Measurements from ENCODE around the gene TRIM14. TPM values are rescaled to one million over a fixed set of nuclear protein-coding genes. Genes with fewer than 3 reads are reported as not detected.

The TRIM14 gene
- total RNA-seq (2022; extraction: Qiagen RNA extraction) = 10.7 to 15.6 TPM (median 14.1 TPM) in 5 replicates

DNA sequence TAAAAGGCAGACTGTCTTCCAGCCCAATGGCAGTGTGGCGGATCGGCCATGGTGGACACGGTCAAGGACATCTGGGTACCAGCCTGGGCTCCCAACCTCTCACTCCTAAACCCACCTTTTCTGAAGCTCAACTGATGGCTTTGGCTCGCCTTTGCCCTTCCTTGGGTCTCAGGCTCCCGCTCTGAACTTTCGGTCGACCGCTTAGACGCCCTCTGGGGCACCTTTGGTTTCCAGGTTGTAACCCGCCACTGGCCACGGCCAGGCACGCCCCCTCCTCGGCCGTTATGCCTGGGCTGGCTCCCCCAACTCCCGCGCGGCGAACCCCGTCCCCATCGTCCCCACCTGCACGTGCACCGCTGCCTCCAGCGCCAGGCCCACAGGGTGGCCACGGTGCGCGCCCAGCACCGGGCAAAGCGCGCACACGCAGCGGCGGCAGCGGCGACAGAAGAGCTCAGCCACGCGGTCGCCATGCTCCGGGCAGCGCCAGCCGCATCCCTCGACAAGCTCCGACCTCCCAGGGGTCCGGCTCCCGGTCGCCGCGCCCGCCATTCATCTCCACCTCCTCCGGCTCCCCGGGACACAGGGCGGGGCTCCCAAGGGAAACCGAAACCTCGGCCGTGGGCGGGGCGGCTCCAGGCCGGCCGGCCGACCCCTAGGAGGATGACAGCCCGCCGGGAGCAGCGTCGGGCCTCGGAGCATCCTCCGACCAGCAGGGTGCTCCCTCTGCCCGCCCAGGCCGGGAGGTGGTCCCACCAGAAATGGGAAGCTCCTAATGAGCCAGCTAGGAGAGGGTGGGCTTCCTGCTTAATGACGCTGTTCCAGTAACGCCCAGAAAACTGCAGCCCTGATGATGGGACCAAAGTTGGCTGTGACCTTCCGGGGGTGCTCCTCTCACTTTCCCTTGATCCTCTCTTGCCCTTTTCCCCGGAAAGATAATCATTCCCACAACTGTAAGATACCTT lies at the start of gene TRIM14:
TRIM14 (minus strand) TSS at position 583 of the 962 bp plus-strand sequence; CDS start at position 549, 34 bp downstream.

DNA sequence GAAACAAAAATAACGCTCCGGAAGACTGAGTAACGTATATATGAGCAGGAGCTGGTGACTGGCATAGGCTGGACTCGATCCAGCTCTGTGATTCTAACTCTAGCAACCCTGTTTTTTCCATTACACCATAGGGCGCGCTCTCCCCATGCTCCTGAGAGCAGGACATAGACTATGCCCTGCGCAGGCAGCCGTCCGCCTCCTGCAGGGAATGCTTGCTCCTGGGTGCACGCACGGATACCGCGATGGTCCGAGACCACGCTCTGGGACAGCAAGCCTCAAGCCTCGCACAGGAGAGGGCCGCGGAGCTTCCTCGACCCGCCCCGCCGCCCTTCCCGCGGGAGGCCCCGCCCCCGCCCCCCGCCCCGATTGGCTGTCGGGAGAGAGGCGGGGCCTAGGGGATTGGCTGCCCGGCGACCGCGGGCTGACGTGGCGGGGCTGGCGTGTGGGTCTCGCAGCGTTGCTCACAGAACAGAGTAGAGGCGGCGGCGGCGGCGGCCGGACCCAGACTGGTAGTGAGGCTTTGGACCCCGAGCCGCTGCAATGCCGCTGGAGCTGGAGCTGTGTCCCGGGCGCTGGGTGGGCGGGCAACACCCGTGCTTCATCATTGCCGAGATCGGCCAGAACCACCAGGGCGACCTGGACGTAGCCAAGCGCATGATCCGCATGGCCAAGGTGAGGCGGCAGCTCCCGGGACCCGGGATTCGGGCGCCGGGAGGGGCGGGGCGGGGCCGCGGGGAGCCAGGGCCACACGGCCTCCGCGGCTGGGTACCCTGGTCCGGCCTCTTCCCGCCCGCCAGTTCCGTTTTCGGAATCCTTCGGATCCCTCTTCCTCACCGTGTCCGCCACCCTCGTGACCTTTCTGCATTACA lies 62.5 kb downstream of the TRIM14 start, which contains the start of gene NANS:
NANS (plus strand) TSS at position 464 of the 869 bp plus-strand sequence; CDS start at position 541, 77 bp downstream.

Other genes starting within 250 kb of the TRIM14 start
- 11.6 to 14.2 TPM (median 13.1 TPM) in 5 replicates for gene TRMO, start 196.7 kb downstream of the TRIM14 start, total RNA-seq (2022; extraction: Qiagen RNA extraction)
- gene HEMGN, start 181.1 kb downstream of the TRIM14 start, total RNA-seq (2022; extraction: Qiagen RNA extraction) = not detected in 5 replicates
- gene ANP32B, start 135.9 kb downstream of the TRIM14 start, total RNA-seq (2022; extraction: Qiagen RNA extraction) = 290 to 314 TPM (median 307 TPM) in 5 replicates
- gene NANS, start 62.5 kb downstream of the TRIM14 start, total RNA-seq (2022; extraction: Qiagen RNA extraction) = 65.8 to 74.4 TPM (median 70.4 TPM) in 5 replicates
- gene CORO2A, start 73.4 kb upstream of the TRIM14 start, total RNA-seq (2022; extraction: Qiagen RNA extraction) = 1.5 to 2.2 TPM (median 1.9 TPM) in 5 replicates
- 8.9 to 12.9 TPM (median 11.6 TPM) in 5 replicates for gene TBC1D2, start 136.4 kb upstream of the TRIM14 start, total RNA-seq (2022; extraction: Qiagen RNA extraction)